ENCODE measurements around the gene TNN.
"Not testable (repeated sequence)": the region's sequence is repeated elsewhere in the genome, so short reads cannot be mapped to it uniquely, and the experiment has no call there.

The TNN gene

DNA sequence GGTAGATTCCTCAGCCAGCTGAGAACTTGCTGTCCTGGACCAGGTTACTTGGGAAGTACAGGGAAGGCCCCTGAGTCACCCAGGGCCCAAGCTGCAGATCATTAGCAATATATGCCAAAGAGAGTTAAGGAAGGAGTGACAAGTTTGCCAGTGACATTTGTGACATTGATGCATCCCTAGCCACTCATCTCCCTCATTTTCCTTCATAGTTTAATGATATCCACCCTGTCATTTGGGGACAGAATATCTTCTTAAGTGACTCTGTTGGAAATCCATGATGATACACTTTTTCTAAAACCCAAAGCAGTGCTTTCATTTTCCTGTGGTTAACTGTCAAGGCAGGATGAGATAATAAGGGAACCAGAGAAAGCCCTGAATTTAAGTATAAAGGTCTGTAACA, 3.2 kb downstream of the TNN start:
- no peak for DNase-seq (ENCODE audit: low read depth, low spot score)

GRCh38 chr1:175071276-175071943, 3.8 kb downstream of the TNN start:
- no peak for DNase-seq (ENCODE audit: low read depth, low spot score)

GRCh38 chr1:175072099-175072951, 4.7 kb downstream of the TNN start:
- peak; percentile 38 for DNase-seq (ENCODE audit: low read depth, low spot score)

DNA sequence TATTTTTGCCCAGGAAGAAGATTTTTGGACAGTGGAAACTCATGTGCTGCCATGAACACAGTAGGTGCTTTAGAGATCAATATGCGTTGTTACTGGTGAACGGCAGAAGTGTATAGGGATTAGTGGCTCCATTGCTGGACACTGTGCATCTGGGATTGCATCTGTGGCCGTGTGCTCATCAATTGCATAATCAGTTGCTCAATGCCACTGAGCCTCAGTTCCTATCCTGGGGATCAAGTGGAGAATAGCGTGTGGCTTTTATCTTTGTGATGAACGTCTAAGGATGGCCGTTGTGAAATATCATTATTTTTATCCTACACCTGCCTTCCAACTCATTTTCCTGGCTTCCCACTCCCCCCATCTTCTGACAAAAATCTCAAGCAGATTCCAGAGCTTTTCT, 5.4 kb downstream of the TNN start:
- no peak for DNase-seq (ENCODE audit: low read depth, low spot score)

DNA sequence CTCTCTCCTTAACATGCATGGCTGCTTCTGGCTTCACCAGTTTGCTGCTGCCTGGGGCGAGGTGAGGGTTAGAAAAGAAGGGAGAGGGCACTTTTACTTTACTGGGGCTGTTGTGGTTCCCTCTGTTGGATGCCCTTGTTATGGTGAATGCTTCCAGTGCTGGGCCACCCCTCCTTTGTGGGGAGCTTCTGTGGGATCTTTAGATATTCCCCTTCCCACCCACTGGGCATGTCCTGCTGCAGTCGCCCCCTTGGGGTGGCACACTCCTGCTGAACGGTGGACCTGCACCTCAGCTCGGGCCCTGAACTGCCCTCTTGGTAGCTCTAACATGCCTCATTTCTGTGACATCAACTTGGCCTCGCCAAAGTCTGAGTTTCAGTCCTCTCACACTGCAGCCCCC, 6.0 kb downstream of the TNN start:
- DNase-seq (ENCODE audit: low read depth, low spot score): peak; percentile 23

DNA sequence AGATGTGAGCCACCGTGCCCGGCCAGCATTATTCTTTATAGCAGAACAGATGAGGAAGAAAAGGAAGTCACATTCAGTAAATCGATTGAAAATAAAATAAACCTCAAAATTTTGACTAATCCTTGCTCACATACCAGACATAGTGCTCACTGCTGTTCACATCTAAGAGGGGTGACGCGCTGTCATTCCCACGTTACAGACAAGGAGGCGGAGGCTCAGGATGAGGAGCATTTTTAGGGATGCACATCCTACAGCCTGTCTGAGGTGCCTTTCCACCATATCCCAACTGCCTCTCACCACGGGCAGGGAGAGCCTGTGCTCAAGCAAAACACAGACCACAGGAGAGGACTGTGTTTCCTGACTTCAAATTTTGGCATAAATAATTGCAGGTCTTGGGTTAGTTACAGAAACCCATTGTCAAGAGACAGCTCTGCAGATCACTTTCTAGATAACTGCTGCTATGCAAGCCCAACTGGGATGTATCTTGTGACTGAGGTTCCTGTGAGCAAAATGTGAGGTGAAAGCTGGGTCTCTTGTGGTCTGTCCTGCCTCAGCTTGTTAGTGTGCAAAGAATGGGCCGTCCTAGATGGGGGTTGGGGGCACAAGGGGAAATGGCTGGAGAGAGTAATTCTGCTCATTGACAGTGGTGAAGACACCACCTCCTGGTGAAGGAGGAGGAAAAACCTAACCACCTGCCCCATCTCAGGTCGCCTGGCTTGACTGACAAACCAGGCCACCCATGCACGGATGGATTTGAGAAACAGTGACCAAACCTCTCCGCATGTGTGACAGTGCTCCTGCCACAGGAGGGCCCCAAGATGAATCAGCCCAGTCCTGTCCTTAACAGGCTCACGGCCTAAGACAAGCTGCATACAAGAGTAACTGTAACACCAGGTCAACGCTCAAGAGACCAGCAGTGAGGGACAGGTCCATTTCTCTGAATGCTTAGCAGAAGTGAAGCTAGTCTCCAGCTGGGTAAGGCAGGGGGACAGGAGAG, 8.2 kb downstream of the TNN start:
- no peak for DNase-seq (ENCODE audit: low read depth, low spot score)

DNA sequence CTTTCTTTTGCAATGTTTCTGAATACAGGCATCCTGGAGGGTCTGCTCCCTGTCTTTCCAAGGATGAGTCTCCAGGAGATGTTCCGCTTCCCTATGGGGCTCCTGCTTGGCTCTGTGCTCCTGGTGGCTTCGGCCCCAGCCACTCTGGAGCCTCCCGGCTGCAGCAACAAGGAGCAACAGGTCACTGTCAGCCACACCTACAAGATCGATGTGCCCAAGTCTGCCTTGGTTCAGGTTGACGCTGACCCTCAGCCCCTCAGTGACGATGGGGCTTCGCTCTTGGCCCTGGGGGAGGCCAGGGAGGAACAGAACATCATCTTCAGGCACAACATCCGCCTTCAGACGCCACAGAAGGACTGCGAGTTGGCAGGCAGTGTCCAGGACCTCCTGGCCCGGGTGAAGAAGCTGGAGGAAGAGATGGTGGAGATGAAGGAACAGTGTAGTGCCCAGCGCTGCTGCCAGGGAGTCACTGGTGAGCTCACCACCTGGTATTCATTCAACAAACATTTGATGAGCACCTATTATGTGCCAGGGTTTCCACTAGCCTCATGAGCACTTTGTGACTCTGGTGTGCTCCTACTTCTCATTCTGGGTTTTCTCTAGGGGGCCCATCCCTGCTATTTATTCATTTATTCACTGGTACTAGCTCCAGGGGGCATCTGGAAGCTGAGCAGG, 9.9 kb downstream of the TNN start:
- no peak for DNase-seq (ENCODE audit: low read depth, low spot score)

DNA sequence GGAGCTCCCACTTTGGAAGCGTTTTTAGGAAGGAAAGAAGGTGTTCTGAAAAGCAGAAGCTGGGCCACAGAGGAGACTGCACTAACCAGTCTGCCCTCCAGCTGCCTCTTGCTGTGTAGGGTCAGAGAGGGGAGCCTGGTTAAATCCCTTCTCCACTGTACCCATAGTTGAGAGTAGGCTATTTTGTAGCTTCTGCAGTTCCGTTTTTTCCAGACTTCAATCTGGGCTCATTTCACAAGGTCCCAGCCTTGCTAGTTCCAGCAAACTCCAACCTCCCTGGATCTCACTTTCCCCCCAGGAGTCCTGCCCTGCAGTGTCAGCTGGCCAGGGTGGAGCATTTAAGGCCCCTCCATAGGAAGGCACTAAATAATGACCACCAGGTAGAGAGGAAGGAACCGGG, 11.0 kb downstream of the TNN start:
- no peak for DNase-seq (ENCODE audit: low read depth, low spot score)

GRCh38 chr1:175079338-175079737, 11.7 kb downstream of the TNN start:
- no peak for DNase-seq (ENCODE audit: low read depth, low spot score)

DNA sequence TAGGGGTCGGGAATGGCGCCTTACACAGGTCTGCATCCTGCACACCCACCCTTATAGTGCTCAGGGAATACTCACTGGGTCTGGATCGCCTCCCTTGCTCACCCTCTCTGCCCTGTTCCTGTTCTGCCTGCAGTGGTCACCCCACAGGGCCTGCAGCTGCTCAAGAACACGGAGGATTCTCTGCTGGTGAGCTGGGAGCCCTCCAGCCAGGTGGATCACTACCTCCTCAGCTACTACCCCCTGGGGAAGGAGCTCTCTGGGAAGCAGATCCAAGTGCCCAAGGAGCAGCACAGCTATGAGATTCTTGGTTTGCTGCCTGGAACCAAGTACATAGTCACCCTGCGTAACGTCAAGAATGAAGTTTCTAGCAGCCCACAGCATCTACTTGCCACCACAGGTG, 12.4 kb downstream of the TNN start:
- DNase-seq (ENCODE audit: low read depth, low spot score): no peak

DNA sequence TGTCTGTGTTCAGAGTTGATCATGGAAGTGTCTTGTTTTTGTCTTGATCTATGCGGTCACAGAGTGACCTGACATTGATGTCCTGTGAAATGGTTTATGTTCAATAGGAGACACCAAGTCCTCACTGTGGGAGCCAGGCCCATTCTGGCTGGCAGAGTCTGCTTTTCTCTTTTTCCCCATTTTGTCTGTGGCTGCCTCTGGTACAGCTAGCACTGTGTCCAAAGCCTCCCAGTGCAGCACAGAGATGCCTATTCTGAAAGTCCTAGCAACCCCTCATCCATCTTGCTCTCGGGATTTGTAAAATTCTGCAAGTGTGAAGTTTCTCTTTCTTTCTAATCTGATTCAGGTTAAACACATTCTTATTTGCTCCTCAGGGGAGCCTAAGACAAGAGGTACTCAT, 14.3 kb downstream of the TNN start:
- no peak for DNase-seq (ENCODE audit: low read depth, low spot score)

DNA sequence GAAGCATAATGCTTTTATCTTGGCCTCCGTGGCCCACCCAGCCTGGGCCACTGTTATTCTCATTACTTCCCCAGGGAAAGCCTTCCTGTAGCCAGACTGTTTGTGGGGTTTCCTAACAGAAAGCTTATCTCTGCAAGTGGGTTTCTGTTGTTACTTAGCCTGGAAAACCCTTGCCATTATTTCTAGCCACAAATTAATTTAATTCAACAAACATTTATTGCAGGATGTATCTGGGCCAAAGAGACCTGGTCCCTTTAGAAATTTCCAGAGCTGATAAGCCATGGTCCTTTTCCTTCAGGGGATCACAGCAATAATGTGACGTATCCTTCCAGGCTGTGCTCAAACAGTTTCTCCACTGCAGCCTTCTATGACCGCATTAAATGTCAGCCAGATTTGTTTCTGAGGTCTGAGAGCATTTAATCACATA, 20.9 kb downstream of the TNN start:
- no peak for DNase-seq (ENCODE audit: low read depth, low spot score)

GRCh38 chr1:175089136-175089718, 21.6 kb downstream of the TNN start:
- no peak for DNase-seq (ENCODE audit: low read depth, low spot score)

- no peak for DNase-seq (ENCODE audit: low read depth, low spot score)
Observed at GRCh38 chr1:175090780-175091179, 23.1 kb downstream of the TNN start.

GRCh38 chr1:175094626-175095025, 27.0 kb downstream of the TNN start:
- DNase-seq (ENCODE audit: low read depth, low spot score): no peak

GRCh38 chr1:175095069-175095468, 27.4 kb downstream of the TNN start:
- DNase-seq (ENCODE audit: low read depth, low spot score): no peak

GRCh38 chr1:175095978-175096607, 28.5 kb downstream of the TNN start:
- no peak for DNase-seq (ENCODE audit: low read depth, low spot score)

- no peak for DNase-seq (ENCODE audit: low read depth, low spot score)
Observed at GRCh38 chr1:175097361-175097760, 29.7 kb downstream of the TNN start.

DNA sequence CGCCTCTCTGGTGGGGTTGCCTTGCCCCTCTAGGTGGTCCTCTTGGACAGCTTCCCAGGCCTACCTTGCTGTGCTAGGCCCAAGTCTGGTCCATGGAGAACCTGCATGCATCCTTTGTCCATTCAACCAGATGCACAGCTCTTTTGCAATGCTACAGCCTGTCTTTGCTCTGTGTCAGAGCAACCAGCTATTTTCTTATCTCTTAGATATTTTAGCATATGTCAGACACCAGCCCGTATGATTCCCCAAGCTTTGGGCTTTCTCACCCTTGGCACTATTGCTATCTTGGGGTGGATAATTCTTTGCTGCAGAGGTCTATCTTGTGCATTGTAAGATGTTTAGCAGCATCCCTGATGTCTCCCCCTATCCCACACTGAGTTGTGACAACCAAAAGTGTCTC, 32.3 kb downstream of the TNN start:
- DNase-seq (ENCODE audit: low read depth, low spot score): no peak

DNA sequence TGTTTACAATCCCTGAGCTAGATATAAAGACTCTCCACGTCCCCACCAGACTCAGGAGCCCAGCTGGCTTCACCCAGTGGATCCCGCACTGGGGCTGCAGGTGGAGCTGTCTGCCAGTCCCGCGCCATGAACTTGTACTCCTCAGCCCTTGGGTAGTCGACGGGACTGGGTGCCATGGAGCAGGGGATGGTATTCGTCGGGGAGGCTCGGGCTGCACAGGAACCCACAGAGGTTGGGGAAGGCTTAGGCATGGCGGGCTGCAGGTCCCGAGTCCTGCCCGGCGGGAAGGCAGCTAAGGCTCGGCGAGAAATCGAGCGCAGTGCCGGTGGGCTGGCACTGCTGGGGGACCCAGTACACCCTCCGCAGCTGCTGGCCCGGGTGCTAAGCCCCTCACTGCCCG, 34.5 kb downstream of the TNN start:
- DNase-seq (ENCODE audit: low read depth, low spot score): not testable (repeated sequence)

DNA sequence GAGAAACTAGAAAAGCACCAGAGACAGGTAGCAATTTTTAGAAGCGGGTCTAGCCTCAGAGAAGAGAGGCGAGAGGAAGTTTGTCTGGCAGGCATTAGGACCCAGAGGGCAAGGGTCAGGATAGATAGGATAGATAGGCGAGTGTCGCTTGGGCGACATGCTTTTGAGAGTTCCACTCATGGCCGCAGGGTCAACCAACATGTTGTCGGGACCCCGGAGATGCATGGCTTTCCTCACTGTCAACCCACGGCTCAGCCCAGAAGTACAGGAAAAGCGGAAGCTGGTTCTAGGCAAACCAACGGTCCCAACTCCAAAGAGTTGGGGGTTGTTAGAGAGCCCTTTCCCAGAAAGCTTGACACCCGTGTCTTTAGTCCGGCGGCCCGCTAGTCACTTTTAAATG, 38.9 kb downstream of the TNN start:
- not testable (repeated sequence) for DNase-seq (ENCODE audit: low read depth, low spot score)
